GM12891 (cell line): ENCODE results near the gene PNLIPRP2.

Experiments used
- POLR2A ChIP-seq: IDR thresholded peaks from 2 replicates; pipeline ENCODE4 v1.6.1; 2011; ENCODE audit warnings: low read depth, low read length, control low read depth
- SPI1 ChIP-seq: IDR thresholded peaks from 2 replicates; pipeline ENCODE4 v1.6.1; 2011; ENCODE audit warnings: low read depth, low read length, control low read depth

- TF ChIP-seq POLR2A (no peak), SPI1 (no peak)
Observed at GRCh38 chr10:116672891-116673290, 52.1 kb downstream of the PNLIPRP2 start.
